GM12864 (cell line): Measurements from ENCODE around the gene EEFSEC.

Source experiments
- DNase-seq: peaks from one replicate; pipeline ENCODE4 v3.0.0-alpha.2; 2011; ENCODE audit warnings: low read depth
- H3K4me3 ChIP-seq: 2 replicates; pipeline ENCODE4 v1.5.1; 2011; ENCODE audit warnings: mild to moderate bottlenecking, low read depth, low read length, control low read depth
- CTCF ChIP-seq: IDR thresholded peaks from 2 replicates; pipeline ENCODE4 v1.5.1; 2011; ENCODE audit warnings: low read depth, mild to moderate bottlenecking, moderate library complexity, low read length, control low read depth, inconsistent platforms; ENCODE audit errors: missing control alignments

The EEFSEC gene

GRCh38 chr3:128416578-128417211 is 263.4 kb downstream of the EEFSEC start:
- H3K4me3 ChIP-seq = no peak overlapping the region
- DNase-seq = no peak
- no peak for TF ChIP-seq CTCF

- no peak for TF ChIP-seq CTCF
- no peak overlapping the region for H3K4me3 ChIP-seq
- no peak for DNase-seq
These were observed 265.6 kb downstream of the EEFSEC start for GRCh38 chr3:128418900-128419299.

GRCh38 chr3:128419311-128419710 is 266.0 kb downstream of the EEFSEC start:
- DNase-seq = no peak
- no peak overlapping the region for H3K4me3 ChIP-seq
- TF ChIP-seq CTCF = no peak

GRCh38 chr3:128420289-128420688 is 267.0 kb downstream of the EEFSEC start:
- TF ChIP-seq CTCF = no peak
- no peak overlapping the region for H3K4me3 ChIP-seq
- DNase-seq = no peak

GRCh38 chr3:128420720-128421438 is 267.6 kb downstream of the EEFSEC start:
- TF ChIP-seq CTCF = no peak
- DNase-seq = no peak
- no peak overlapping the region for H3K4me3 ChIP-seq

GRCh38 chr3:128421439-128421836 is 268.2 kb downstream of the EEFSEC start:
- DNase-seq = no peak
- no peak for TF ChIP-seq CTCF
- no peak overlapping the region for H3K4me3 ChIP-seq

- no peak overlapping the region for H3K4me3 ChIP-seq
- TF ChIP-seq CTCF = no peak
- no peak for DNase-seq
These were observed 268.7 kb downstream of the EEFSEC start for GRCh38 chr3:128421966-128422365.
